ENCODE results near the gene RIPK1.

- no peak for TF ChIP-seq EZH2 (IDR thresholded peaks at IDR 0.05; ENCODE audit: low read length, unreplicated experiment)
- TF ChIP-seq EZH2phosphoT487 (IDR thresholded peaks at IDR 0.05; ENCODE audit: borderline replicate concordance, low read length): no peak
These were observed 26.7 kb upstream of the RIPK1 start for GRCh38 chr6:3041606-3042005.

Measured in PC-3 (cell line).